NK-92 treated with Interleukin-12 subunit alpha and Interleukin-12 subunit beta, amount 100 ng/mL, for 24 hours (cell line): ENCODE measurements around the gene FSTL5.
"Not testable (repeated sequence)": the region's sequence is repeated elsewhere in the genome, so short reads cannot be mapped to it uniquely, and the experiment has no call there.

Source experiments
- DNase-seq: peaks from one replicate; lab custom pipeline; 2025; lab: John Stamatoyannopoulos, UW

Gene FSTL5

DNA sequence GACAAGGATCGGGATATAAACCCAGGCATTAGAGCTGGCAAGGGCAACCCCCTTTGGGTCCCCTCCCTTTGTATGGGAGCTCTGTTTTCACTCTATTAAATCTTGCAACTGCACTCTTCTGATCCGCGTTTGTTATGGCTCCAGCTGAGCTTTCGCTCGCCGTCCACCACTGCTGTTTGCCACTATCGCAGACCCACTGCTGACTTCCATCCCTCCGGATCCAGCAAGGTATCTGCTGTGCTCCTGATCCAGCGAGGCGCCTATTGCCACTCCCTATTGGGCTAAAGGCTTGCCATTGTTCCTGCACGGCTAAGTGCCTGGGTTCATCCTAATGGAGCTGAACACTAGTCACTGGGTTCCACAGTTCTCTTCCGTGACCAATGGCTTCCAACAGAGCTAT is 59.9 kb downstream of the FSTL5 start:
- not testable (repeated sequence) for DNase-seq

DNA sequence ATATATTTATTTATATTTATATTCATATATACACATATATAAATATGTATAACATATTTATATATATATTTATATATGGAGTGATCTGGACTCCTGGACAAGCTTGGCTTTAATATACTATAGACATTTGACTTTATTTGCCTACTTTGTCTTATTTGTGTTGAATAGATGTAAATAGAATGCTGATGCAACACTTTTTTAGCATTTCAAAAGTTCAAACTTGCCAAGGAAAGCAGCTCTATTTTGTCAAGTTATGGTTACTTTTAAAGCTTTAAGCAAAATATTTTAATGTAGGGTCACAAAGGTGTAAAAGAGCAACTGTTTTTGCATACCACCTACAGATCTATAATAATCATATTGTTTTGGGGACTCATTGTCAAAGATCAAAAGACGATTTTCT is 61.1 kb downstream of the FSTL5 start:
- DNase-seq: no peak

DNA sequence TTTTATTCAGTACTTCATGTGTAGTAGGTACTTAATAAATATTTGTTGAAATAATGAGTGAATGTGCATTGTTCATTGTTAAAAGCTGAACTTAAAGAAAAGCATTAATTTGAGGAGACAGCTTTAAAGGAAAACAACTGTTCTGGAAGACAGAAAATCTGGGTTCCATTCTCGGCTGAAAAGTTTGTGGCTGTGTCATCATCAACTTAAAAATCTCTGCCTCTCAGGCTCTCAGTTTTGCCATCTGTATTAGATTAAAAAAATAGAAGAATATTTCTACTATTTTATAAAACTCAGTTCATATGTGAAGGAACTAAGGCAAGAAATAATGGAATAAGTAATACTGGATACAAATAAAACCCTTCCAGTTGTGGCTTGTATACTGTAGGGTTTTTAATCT is 62.5 kb downstream of the FSTL5 start:
- no peak for DNase-seq

DNA sequence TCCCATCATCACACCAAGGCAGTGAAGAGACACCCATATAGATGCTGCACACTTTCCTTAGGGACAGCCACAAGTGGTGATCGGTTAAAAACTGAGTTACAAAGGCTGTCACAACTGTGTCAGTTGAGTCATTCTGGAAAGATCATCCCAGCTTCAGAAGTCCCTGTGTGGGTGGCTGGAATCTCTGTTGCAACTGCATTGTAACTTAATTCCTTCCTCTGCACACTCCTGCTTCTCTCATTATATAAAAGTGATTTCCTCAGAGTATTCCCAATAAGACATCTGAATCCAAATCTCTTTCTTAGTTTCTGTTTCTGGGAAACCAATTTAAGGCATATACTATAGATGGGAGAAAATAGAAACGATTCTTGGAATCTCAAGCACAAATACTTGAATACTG is 88.1 kb downstream of the FSTL5 start:
- DNase-seq: no peak

DNA sequence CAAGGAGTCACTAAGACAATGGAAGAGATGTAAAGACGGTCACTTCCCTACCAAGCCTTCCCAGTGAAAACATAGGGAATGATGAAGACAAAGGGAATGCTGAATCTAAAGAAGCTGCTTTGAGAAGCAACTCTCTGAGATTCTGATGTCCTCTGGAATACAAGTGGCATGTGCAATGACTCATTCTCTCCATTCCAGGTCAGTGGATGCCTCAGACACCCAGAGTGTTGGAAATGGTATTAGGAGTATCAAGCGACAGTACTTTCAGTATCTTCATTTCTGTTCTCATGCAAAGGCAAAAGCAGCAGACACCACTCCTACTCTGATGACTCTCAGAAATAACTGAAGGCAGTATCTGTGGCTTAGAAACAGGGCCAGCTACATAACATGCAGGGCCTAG is 102.6 kb downstream of the FSTL5 start:
- DNase-seq: no peak

DNA sequence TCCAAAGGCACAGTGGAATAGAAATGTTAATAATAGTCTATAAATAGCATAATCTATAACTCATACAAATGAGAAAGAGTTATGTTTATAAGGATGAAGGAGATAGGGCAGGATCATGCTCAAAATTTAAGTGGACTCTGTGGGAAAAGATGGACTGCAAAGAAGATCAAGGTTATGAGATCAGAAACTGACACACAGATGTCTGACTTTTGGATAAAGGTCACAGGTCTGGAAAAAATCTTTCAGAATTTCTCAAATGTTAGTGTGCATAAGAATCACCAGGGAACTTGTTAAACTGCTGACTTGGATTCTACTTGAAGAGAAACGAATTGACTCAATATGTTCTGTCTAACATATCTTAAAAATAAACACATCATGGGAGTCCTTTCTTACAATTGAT is 104.1 kb downstream of the FSTL5 start:
- DNase-seq: no peak

DNA sequence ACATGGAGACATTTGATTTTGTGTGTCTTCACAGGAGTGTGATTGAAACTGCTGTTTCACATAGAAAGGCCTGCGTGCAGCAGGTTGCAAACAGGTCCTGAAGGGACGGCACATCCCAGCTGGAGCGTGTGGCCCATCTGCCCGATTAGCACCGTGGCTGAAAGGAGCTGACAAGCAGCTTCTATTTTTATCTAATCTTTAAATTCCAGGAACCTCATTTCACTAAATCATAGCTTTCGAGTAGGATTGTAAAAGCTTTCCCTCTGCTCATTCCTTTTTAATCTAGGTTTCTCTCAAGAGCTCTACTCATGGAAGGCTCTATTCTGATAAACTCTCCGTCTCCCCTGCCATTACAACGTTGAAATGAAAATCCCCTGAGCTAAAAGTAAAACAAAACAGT is 106.8 kb downstream of the FSTL5 start:
- DNase-seq: no peak

DNA sequence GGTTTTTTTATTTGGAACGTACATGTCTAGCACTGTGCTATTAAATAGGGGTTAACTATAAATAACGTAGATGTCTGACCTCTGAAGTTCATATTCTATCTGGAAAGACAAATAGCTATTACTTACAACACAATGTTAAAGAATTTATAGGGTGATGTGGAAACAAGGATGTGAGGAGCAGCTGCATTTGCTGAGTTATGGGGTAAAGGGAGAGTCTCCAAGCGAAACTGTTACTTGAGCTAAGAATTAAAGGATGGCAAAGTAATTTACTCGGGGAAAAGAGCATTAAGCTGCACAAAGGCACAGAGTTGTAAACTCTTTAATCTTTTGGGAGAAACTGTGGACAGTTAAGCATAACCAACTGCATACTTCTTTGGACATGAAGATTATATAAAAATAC is 117.7 kb downstream of the FSTL5 start:
- no peak for DNase-seq

DNA sequence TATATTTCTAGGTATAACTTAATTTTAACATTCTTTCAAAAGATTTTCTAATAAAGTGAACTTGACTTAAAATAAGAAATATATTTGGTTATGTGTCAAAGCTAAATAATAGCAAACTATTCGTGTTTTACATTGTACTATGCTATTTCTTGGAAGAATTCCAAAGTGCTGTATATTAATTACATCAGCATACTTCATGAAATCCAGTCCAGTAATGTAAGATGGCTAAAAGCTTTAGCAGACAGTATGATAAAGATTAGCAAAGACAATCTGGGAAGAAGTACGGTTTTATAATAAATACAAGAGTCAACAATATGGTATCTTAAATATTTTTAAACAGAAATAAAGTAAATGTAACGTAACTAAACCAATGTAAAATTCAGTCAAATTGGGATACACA is 125.7 kb downstream of the FSTL5 start:
- DNase-seq: no peak

DNA sequence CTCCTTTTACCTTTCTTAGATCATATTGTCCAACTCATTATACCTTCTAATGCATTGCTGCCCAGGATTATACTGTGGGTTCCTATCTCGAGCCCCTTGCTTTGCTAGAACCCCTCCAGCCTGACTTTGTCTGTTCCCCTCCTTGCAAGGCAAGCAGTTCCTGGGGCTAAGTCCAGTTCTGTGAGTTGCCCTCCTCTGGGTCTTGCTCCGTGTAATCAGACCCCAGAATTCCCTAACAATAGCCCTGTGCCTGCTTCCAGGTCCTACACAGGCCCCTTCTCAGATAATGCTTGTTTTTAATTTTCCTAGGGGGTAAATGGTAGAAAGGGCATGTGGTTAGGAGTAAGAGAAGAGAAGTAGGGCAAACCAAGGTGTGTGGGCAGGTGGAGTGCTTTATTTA is 145.9 kb downstream of the FSTL5 start:
- DNase-seq: no peak

DNA sequence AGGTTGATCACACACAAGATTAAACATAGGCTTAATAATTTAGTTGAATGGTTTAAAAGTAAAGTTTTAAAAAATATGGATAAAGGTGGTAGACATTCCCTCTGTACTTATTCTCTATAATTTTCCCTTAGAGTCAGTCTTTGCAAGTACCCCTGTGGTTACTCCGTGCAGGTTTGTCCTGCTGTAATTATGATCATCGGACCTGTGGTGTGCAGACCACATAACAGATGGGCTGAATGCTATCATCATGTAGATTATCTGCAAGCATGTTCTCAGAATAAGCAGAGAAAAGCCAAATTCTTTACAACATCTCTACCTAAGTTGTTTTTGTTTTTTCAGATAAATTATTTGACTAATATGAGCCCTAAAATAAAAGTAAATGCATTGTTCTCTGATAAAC is 146.8 kb downstream of the FSTL5 start:
- DNase-seq: no peak

DNA sequence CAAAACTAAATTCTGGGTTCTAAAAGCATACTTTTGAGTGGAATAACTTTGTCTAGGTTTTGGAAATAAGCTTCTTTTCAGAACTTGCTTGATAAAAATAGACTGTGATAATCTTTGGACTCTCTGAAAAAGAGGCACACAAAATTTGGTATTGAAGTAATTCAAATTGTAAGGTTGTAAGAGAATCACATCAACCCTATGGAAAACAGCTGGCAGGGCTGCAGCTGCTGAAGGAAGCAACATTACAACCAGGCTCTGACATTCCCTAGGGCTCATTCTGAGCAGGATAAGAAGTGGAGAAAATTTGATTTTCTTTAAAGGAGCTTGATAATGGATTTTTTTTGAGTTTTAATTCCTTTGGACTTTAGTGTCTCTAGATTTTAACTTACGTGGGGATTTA is 147.6 kb downstream of the FSTL5 start:
- DNase-seq: no peak

DNA sequence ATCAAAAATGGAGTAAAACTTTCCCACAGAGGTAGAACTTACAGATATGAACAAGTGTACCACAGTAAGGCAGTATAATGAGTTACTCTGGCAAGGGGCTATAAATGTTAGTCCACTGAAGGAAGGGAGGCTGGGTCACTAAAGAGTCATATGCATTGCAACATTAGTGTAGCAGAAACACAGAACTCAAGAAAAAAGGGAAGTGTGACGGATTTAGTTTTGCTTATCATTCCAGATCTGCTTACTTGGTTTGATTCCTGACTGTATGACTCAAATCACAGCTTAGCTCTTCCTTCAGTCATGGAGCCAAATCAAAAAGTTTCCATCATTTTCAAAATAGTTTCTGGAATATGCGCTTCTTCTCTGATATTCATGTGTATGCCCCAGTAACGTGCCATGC is 148.7 kb downstream of the FSTL5 start:
- DNase-seq: no peak

DNA sequence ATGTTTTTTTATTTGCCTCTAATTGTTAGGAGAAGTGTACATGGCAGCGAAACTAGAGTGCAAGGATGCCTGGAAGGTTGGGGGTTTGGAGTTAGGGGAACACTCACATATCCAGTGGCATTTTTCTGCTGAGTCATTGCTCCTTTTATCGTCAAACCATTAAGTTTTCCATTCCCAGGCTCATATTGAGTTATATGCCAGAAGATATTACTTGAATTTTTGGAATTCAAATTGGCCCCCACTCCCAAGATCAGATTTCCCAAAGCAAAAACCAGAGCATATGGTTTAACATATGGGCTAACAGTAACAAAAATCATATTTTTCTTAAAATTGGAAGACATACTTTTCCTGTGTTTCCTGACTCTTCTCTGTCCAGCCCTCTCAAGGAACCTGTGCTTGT is 152.7 kb downstream of the FSTL5 start:
- DNase-seq: no peak

DNA sequence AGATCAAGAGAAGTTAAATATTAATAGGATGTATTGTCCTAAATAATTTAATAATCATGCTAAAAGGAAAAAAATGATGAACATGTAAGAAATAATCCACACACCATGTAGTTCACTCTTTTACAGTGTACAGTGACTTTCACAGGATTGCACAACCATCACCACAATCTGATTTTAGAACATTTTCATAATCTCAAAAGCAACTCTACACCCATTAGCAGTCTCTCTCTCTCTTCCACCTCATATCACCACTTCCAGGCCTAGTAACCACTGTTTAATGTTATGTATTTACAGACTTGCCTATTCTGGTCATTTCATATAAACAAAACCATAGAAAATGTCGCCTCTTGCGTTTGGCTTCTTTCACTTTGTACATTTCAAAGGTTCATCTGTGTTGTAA is 153.4 kb downstream of the FSTL5 start:
- DNase-seq: no peak

DNA sequence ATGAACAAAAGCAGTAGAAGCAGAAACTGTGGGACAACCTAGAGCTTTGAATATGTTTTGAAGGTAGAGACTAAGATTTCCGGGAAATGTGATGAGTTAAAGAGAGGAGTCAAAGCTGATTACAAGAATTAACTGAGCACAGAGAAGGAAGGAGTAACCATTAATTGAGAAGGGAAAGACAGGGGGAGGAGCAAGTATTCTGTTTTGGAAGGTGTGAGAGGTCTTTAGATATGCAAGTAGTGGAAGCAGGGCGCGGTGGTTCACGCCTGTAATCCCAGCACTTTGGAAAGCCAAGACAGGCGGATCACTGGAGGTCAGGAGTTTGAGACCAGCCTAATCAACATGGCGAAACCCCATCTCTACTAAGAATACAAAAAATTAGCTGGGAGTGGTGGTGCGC is 171.5 kb downstream of the FSTL5 start:
- DNase-seq: no peak

DNA sequence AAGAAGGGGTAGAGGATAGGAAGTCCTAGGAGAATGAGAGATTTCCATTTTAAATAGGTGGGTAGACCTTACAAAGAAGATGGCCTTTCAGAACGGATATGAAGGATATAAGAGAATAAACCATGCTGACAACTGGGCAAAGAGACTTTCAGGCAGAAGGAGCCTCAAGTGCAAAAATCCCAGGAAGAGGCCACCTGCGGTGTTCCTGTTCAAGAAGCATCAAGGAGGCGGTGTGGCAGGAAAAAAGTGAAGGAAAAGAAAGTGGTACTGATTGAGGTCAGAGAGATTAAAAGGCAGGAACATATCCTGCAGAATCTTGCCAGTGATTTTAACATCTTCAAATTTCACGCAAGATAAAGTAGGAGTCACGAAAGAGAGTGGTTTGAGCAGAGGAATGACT is 172.0 kb downstream of the FSTL5 start:
- no peak for DNase-seq

DNA sequence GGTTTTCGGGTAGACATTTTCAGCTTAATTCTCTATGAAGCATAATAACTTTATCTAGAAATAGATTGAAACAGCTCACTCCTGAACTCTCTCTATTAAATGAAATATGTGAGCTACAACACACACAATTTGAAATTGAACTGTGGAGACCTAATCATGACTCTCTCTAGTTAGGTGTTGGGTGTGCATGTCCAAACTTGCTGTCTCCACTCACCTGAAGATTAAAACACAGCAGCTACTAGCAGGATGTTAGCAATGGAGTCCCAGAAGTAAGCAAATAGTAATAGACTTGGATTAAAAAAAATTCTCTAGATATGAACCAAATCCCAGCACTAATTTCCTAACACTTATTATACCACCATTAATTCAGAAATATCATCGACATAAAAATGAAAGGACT is 173.1 kb downstream of the FSTL5 start:
- DNase-seq: no peak

DNA sequence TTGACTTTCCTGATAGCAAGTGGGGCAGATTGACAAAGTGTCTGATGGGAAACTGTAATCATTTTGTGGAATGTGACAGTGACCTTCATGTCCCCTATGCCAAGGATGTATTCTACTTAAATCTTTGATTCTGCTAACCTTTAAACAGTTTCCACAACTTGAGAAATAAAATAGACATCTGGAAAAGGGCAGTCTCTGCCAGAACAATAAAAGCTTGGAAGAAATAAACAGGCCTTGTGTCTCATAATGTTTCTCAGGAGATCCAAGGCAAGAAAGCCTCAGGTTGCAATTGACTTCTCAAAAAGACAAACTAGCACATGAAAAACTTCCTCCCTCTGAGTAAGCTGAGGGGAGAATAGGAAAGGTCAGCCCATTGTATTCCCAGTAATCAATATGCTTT is 174.9 kb downstream of the FSTL5 start:
- DNase-seq: no peak

DNA sequence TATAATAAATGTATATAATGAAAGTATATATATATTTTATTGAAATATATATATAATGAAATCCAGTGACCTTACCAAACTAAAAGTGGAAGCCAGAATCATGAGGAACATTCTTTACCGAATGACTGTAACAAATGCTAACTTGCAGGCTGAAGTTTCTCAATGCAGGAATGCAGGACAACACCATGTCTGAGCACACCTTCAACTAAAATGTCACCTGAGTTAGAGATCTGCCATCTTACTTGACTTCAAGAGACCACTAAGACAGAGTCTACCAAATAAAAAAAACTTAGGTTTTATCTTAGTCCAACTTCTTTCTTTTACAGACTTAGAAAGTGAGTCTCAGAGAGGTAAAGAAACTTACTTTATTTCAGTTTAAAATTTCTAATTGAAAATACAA is 176.2 kb downstream of the FSTL5 start:
- no peak for DNase-seq

DNA sequence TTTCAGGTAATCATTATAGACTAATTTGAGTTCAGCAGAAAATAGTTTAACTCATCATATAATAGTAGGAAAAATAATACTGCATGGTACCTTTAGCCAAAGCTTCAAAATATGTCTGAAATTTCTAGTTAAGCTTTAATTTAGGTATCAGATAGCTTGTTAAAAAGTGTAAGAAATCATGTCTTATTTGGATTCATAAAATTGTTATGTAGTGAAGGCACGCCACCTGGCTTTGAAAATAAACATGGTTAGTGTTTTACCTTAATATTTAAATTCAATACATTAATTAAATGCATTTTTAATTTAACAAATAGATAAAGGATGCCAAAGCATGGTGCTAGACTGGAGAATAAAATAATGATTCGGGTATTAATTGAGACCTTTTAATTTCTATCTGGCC is 211.4 kb downstream of the FSTL5 start:
- no peak for DNase-seq

DNA sequence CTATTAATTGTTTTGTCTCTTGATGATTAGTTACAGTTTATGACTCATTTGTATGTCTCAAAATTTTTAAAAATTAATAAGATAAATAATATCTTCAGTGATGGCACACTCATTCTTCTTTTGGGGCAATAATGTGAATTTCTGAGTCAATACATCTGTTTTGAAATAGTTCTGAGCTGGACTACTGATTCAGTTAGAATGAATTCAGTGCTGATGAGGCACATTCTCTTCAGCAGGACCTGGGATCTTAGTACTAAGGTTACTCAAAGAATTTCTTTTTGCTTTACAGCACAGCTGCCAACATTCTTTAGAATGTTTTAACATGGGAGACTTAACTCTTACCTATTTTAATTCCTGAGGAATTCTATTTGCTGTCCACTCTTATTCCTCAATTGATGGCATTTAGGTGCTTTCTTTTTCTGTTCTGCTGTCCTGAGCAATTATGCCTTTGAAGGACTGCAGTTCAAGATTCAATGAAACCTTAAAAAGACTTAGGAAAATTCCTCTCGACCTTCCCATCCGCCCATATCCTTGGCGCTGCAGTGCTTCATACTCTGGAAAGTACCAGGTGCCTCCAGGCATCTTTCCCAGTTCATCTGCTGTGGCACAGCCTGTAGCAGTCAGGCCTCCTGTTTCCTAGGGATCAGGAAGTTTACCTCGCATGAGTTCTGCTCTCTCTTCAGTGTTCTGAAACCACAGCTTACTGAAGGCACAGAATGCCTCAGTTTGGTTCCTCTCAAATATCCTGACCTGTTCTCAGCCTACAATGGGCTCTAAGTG is 213.7 kb downstream of the FSTL5 start:
- DNase-seq: no peak

DNA sequence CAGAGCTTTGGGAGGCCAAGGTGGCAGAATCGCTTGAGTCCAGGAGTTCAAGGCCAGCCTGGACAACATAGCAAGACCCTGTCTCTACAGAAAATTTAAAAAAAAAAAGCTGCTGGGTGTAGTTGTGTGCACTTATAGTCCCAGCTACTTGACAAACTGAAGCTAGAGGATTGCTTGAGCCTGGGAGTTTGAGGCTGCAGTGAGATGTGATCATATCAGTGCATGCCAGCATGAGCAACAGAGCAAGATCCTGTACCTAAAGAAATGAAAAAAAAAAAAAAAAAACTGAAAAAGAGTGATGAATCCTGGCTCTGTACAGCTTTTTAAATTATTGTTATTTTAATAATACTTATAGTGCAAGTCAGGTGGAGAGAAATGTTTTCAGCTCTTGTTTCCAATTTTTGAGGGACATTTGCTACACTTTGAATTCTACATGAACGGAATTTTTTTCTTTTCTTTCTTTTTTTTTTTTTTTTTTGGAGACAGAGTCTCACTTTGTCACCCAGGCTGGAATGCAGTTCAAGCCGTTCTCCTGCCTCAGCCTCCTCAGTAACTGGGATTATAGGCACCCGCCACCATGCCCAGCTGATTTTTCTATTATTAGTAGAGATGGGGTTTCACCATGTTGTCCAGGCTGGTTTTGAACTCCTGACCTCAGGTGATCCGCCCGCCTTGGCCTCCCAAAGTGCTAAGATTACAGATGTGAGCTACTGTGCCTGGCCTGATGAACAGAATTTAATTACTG is 215.6 kb downstream of the FSTL5 start:
- no peak for DNase-seq

DNA sequence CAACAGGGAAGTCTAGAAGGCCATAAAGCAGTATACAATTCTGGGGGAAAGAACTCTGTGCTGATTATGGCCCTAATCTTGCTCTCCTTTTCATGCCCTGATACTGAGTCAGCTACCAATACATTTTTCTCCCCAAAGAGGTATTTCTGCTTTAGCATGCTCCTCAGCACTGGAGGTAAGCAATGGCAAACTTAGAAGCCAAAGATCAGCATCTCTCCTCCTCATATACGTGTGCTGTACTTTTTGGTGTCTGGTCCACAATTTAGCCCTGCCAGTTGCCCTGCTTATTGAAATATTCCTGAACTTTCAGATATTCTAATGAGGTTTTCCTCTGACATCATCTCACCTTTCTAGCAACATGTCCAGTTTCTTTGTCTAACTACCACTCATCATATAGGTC is 226.2 kb downstream of the FSTL5 start:
- DNase-seq: no peak
